Hepatocyte (in vitro differentiated cells): ENCODE results near the gene TTK.

Source experiments
- CTCF ChIP-seq: fragments of 200-600 bp; sonication (generic); IDR thresholded peaks from 2 replicates; pipeline ENCODE4 v1.5.1; 2016; ENCODE audit warnings: antibody characterized with exemption, mild to moderate bottlenecking; ENCODE audit not compliant: poor library complexity
- EZH2 ChIP-seq: fragments of 200-600 bp; sonication (generic); IDR thresholded peaks from 2 replicates; pipeline ENCODE4 v1.6.1; 2016; ENCODE audit warnings: antibody characterized with exemption, mild to moderate bottlenecking, borderline replicate concordance
- EZH2phosphoT487 ChIP-seq: fragments of 200-600 bp; sonication (generic); IDR thresholded peaks from one replicate; pipeline ENCODE4 v1.6.1; 2018; ENCODE audit warnings: antibody characterized with exemption, mild to moderate bottlenecking, low read depth, moderate library complexity; ENCODE audit not compliant: unreplicated experiment, severe bottlenecking

- TF ChIP-seq CTCF (no peak), EZH2 (no peak), EZH2phosphoT487 (no peak)
These were observed 5.1 kb downstream of the TTK start for GRCh38 chr6:80009531-80009930.
